T-helper 2 cell treated with Interferon-gamma antibody and Interleukin-4, amounts not matched to agents 100 ng/mL and 5 ng/mL, for 36 hours (primary cell): ENCODE data around the gene SERPINF2. TPM values are rescaled to one million over a fixed set of nuclear protein-coding genes. Genes with fewer than 3 reads are reported as not detected.

Source experiments
- intact Hi-C: fragments of 100-400 bp; cut with micrococcal nuclease; formaldehyde crosslinking; loops from one replicate; pipeline ENCODE4 v1.15.1; 2023
- total RNA-seq: library from RNA; stranded (reverse); gene quantifications from 2 replicates; pipeline ENCODE4 v1.2.3, GENCODE V29; 2022

The SERPINF2 gene
- total RNA-seq, 1 donor from 2014 or later, result 0.48 TPM

GRCh38 chr17:1716076-1716911 lies 26.4 kb upstream of the SERPINF2 start:
- intact Hi-C loops, result loop anchor here (1.0 to 5.0 kb wide), 8 partner anchors 31 to 685 kb away; partner anchors contain the start of genes MNT, RILP and SMYD4

DNA sequence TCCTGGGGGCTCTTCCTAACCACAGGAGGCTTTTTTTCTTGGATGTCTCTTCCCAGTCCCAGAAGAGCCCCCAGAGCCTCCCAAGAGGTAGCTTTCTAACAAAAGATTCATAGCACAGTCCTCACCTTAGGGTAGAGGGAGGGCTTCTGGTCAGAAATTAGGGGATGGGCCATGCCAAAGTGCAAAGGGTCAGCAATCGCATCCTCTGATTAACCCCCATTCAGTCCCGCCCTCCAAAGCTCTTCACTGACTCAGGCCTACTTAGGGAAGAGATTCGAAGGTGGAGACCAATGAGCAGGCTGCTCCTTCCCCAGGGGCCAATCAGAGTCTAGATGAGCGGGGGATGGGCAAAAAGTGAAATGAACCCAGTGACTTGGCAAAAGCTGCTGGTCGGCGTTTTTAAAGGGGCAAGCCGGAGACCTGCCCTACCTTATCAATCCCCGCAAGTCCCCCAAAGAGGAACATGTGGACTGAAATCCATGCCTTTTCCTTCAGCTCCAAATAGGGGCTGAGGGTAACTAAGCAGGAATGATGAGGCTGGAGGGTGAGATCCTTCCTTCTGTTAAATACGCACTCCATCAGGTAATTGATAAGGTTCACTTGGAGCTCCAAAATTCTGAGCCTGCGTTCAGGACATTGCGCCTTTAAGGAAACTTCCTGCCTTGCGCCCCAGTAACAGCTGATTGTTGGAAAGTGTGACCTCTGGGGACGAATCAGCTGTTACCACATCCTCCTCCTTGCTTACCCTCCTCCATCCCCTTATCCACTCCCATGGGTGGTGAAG lies 25.6 kb upstream of the SERPINF2 start:
- intact Hi-C loops, result loop anchor here (1.0 to 5.0 kb wide), 9 partner anchors 32 to 684 kb away; partner anchors contain the start of genes DPH1, MNT, RILP and SMYD4

DNA sequence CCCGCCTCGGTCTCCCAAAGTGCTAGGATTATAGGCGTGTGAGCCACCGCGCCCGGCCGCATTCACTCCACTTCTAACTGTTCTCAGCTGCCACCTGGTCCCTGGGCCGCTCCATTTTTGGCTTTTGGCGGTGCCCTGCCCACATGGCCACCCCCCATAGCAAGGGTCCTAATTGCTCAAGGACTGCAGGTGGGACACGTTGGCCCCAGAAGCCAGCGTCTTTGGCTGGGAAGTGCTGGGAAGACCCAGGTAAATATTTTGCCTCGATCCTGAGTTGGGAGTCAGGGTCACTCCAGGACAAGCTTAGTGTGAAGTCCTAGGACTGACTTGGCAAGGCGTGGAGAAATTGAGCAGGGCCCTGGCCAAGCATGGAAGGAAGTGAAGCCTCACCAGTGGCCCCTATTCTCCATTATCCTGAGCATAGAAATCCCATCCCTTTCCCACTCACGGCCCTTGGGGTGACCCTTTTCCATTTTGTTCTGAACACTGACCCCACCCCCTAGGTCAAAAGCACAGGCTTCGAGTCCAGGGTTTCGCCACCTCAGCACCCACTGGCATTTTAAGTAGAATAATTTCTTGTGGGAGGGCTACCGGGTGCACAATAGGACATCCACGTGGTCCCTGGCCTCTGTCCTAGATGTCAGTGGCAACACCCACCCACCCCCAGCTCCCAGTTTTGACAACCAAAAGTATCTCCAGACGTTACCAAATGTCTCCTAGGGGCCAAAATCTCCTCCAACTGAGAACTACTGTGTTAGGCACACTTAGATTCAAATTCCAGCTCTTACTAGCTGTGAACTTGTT lies 24.1 kb upstream of the SERPINF2 start:
- intact Hi-C loops, result loop anchor here (5.0 kb wide), 1 partner anchor 51 kb away; no protein-coding TSS in a partner anchor

DNA sequence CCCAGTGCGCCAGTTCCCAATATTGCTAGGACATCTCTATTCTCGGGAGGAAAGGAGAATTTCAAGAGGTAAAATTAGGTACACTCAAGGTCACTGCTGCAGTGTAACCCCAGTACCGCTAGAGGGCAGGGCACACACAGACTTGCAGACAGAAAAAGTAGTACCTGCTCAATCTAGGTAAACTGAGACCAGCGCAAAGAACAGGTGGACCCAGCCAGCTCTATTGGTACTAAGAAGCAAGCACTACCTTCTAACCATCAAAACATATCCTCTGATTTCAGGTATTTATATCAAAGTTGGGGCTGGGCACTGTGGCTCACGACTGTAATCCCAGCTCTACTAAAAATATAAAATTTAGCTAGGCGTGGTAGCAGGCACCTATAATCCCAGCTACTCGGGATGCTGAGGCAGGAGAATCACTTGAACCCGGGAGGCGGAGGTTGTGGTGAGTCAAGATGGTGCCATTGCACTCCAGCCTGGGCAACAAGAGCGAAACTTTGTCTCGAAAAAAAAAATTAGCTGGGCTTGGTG lies 21.8 kb upstream of the SERPINF2 start:
- intact Hi-C loops, result loop anchor here (2.0 to 5.0 kb wide), 2 partner anchors 44 to 61 kb away; no protein-coding TSS in a partner anchor

DNA sequence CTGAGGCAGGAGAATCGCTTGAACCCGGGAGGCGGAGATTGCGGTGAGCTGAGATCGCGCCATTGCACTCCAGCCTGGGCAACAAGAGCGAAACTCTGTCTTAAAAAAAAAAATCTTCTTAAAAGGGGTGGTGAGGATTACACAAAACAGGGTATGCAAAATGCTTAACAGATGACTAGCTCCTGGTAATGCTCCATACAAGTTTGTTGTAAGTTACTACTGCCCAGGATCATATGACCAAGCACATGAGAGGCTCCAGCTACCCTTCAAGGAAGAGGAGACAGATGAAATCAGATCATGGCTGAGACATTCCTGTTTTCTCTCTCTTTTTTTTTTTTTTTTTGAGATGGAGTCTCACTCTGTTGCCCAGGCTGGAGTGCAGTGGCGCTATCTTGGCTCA lies 20.6 kb upstream of the SERPINF2 start:
- intact Hi-C loops, result loop anchor here (5.0 kb wide), 1 partner anchor 60 kb away; no protein-coding TSS in a partner anchor

DNA sequence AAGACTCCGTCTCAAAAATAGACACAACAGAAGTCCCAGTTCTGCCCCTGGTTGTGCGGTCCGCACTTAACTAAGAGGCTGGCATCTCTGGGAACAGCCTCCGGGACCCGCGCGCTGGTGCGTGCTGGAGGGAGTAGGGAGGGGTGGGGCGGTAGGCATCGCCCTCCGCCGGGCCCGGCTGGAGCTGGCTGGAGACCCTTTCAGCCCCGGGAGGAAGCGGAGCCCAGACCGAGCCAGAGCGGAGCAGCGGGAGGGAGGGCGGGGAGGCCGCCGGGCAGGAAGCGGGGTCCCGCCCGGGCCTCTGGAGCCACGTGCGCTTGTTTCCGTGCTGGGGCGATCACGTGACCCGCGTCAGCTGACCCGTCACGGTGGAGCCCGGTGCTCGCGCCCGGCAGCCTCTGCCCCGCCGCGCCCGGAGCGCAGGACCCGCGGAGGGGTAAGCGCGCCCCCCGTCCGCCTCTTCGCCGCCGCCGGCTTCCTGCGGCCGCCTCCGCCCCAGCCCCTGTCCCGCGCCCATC lies 18.3 kb upstream of the SERPINF2 start, which contains the start of gene WDR81:
TSS of gene WDR81 (plus strand) at position 354 of the 518 bp plus-strand sequence. CDS start 256 bp downstream, outside the sequence.
- intact Hi-C loops, result loop anchor here (2.0 to 5.0 kb wide), 2 partner anchors 58 to 148 kb away; no protein-coding TSS in a partner anchor

DNA sequence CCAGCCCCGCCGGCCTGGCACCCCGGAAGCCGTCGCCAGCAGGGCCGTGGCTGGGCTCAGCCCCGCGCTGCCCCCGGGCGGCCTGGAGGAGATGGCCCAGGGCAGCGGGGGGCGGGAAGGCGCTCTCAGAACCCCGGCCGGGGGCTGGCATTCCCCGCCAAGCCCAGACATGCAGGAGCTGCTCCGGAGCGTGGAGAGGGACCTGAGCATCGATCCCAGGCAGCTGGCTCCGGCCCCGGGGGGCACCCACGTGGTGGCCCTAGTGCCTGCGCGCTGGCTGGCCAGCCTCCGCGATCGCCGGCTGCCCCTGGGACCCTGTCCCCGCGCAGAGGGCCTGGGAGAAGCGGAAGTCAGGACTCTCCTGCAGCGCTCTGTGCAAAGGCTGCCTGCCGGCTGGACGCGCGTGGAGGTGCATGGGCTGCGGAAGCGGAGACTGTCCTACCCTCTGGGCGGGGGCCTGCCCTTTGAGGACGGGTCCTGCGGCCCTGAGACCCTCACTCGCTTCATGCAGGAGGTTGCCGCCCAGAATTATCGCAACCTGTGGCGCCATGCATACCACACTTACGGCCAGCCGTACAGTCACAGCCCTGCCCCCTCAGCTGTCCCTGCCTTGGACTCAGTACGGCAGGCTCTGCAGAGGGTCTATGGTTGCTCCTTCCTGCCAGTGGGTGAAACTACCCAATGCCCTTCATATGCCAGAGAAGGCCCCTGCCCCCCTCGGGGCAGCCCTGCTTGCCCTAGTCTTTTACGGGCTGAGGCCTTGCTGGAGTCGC lies 17.6 kb upstream of the SERPINF2 start:
- intact Hi-C loops, result loop anchor here (2.0 to 5.0 kb wide), 2 partner anchors 57 to 148 kb away; no protein-coding TSS in a partner anchor

DNA sequence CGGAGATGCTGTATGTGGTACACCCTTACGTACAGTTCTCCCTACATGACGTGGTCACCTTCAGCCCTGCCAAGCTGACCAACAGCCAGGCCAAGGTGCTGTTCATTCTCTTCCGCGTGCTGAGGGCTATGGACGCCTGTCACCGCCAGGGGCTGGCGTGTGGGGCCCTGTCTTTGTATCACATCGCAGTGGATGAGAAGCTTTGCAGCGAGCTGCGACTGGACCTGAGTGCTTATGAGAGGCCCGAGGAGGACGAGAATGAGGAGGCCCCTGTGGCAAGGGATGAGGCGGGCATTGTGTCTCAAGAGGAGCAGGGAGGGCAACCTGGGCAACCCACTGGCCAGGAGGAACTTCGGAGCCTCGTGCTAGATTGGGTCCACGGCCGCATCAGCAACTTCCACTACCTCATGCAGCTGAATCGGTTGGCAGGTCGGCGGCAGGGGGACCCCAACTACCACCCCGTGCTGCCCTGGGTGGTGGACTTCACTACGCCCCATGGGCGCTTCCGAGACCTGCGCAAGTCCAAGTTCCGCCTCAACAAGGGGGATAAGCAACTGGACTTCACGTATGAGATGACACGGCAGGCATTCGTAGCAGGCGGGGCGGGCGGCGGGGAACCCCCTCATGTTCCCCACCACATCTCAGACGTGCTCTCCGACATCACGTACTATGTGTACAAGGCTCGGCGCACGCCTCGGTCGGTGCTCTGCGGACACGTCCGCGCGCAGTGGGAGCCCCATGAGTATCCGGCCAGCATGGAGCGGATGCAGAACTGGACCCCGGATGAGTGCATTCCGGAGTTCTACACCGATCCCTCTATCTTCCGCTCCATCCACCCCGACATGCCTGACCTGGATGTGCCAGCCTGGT lies 16.8 kb upstream of the SERPINF2 start:
- intact Hi-C loops, result loop anchor here (2.0 kb wide), 1 partner anchor 147 kb away; no protein-coding TSS in a partner anchor

DNA sequence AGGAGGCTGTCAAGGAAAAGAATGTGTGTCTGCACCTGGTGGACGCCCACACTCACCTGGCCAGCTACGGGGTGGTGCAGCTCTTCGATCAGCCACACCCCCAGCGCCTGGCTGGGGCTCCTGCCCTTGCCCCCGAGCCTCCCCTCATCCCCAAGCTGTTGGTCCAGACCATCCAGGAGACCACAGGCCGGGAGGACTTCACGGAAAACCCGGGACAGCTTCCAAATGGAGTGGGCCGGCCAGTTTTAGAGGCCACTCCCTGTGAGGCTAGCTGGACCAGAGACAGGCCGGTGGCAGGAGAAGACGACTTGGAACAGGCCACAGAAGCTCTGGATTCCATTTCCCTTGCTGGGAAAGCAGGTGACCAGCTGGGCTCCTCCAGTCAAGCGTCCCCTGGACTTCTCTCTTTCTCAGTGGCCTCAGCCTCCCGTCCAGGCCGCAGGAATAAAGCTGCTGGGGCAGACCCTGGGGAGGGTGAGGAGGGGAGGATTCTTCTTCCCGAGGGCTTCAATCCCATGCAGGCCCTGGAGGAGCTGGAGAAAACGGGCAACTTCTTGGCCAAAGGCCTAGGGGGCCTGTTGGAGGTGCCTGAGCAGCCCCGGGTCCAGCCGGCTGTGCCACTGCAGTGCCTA lies 15.9 kb upstream of the SERPINF2 start:
- intact Hi-C loops, result no loop called here

GRCh38 chr17:1727258-1727789 lies 15.3 kb upstream of the SERPINF2 start:
- intact Hi-C loops, result no loop called here

DNA sequence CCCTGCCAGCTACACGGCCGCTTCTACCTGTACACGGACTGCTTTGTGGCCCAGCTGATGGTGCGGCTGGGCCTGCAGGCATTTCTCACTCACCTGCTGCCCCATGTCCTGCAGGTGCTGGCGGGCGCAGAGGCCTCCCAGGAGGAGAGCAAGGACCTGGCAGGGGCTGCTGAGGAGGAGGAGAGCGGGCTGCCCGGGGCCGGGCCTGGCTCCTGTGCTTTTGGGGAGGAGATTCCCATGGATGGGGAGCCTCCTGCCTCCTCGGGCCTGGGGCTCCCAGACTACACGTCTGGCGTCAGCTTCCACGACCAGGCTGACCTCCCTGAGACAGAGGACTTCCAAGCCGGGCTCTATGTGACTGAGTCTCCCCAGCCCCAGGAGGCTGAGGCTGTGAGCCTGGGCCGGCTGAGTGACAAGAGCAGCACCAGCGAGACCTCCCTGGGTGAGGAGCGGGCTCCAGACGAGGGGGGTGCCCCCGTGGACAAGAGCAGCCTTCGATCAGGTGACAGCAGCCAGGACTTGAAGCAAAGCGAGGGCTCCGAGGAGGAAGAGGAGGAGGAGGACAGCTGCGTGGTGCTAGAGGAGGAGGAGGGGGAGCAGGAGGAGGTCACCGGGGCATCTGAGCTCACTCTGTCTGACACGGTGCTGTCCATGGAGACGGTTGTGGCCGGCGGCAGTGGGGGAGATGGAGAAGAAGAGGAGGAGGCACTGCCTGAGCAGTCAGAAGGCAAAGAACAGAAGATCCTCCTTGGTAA lies 14.6 kb upstream of the SERPINF2 start:
- intact Hi-C loops, result no loop called here

- intact Hi-C loops, result no loop called here
Observed at GRCh38 chr17:1729966-1730325, 12.7 kb upstream of the SERPINF2 start.

DNA sequence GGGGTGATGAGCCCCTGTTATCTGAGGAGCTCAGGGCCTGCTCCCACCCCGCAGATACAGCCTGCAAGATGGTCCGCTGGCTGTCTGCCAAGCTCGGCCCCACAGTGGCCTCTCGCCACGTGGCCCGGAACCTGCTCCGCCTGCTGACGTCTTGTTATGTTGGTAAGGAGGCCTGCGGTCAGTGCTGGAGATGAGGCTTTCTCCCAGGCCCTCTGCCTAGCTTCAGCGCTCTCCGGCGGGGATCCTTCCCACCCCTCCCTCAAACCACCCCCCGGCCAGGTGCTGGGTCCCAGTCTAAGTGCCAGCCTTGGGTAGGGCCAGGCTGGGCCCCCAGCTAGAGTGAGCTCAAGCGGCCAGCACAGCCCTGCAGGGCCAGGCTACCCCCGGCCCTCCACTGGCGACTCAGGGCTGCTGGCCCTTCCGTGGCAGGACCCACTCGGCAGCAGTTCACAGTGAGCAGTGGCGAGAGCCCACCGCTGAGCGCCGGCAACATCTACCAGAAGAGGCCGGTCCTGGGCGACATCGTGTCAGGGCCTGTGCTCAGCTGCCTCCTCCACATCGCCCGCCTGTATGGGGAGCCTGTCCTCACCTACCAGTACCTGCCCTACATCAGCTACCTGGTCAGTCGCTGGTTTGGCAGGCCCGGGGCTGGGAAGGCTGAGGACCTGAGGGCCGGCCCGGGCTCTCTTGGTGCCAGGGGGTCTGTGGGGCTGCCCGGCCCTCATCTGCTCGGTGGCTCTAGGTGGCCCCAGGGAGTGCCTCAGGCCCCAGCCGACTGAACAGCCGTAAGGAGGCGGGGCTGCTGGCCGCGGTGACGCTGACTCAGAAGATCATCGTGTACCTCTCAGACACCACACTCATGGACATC lies 12.1 kb upstream of the SERPINF2 start:
- intact Hi-C loops, result no loop called here

DNA sequence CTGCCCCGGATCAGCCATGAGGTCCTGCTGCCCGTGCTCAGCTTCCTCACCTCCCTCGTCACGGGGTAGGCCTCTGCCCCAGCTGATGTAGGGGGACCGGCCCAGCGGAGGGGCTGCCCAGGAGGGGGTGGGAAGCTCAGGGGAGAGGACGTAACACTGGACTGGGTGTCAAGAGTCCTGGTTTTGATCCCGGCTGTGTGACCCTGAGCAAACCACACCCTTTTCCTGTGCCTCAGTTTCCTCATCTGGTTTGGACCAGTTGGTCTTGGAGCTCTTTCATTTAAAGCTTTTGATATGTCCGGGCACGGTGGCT lies 11.5 kb upstream of the SERPINF2 start:
- intact Hi-C loops, result no loop called here

- intact Hi-C loops, result no loop called here
Observed at GRCh38 chr17:1732241-1732832, 10.3 kb upstream of the SERPINF2 start.

GRCh38 chr17:1732833-1733321 lies 9.8 kb upstream of the SERPINF2 start:
- intact Hi-C loops, result no loop called here
